Stomach (tissue), 9 donors: Measurements from ENCODE around the gene GMEB2. TPM values are rescaled to one million over a fixed set of nuclear protein-coding genes. Genes with fewer than 3 reads are reported as not detected.

Experiments used
- DNase-seq, 2 donors: peaks; one replicate each; pipeline versions ENCODE4 v3.0.0 to v3.0.0-alpha.2; 2013 to 2019
- H3K27ac ChIP-seq, 5 donors: fragments of 200-600 bp in 4 of 5; sonication (generic) in 4 of 5; one replicate each; pipeline ENCODE4 v1.5.1; 2013 to 2019; ENCODE audit warnings: mild to moderate bottlenecking in 1 of 5, moderate library complexity in 1 of 5
- H3K27me3 ChIP-seq, 3 donors: fragments of 200-600 bp; sonication (generic); one replicate each; pipeline ENCODE4 v1.5.1; 2017 to 2019; ENCODE audit warnings: mixed run types in 1 of 3
- H3K36me3 ChIP-seq, 4 donors: fragments of 200-600 bp; sonication (generic); 1 replicate in 3 of 4; 2 replicates in 1 of 4; pipeline ENCODE4 v1.5.1; 2016 to 2019
- H3K4me1 ChIP-seq, 4 donors: fragments of 200-600 bp; sonication (generic); one replicate each; pipeline ENCODE4 v1.5.1; 2016 to 2019
- H3K4me3 ChIP-seq, 4 donors: fragments of 200-600 bp; sonication (generic) in 3 of 4; one replicate each; pipeline ENCODE4 v1.5.1; 2016 to 2019; ENCODE audit warnings: mild to moderate bottlenecking in 1 of 4
- H3K9me3 ChIP-seq, 4 donors: fragments of 200-600 bp; sonication (generic); one replicate each; pipeline ENCODE4 v1.5.1; 2016 to 2019
- CTCF ChIP-seq, 7 experiments: fragments of 450-650 bp in 4 of 7; fragments of 200-600 bp in 3 of 7; sonication (generic) in 3 of 7; IDR thresholded peaks; one replicate each; pipeline ENCODE4 v1.5.1; 2016 to 2019; ENCODE audit warnings: antibody characterized with exemption in 7 of 7, control low read depth in 2 of 7, mild to moderate bottlenecking in 1 of 7
- EP300 ChIP-seq: sonication (generic); formaldehyde crosslinking; IDR thresholded peaks from one replicate; pipeline ENCODE4 v1.6.1; 2017; ENCODE audit warnings: antibody characterized with exemption
- POLR2A ChIP-seq, 4 donors: fragments of 450-650 bp; IDR thresholded peaks; one replicate each; pipeline ENCODE4 v1.6.1; 2016; ENCODE audit warnings: antibody characterized with exemption in 4 of 4, control low read depth in 2 of 4, mild to moderate bottlenecking in 1 of 4, moderate library complexity in 1 of 4
- POLR2AphosphoS5 ChIP-seq, 3 donors: sonication (generic); formaldehyde crosslinking; IDR thresholded peaks; one replicate each; pipeline ENCODE4 v1.6.1; 2016; ENCODE audit warnings: antibody characterized with exemption in 3 of 3
- WGBS, 5 donors: extraction: QIAGEN DNeasy Blood & Tissue Kit in 3 of 5; methylation state at CpG; one replicate each; pipeline versions ENCODE4 v1.1.5 to v1.1.7; 2013 to 2018; 5-methylcytosine and 5-hydroxymethylcytosine counted together
- intact Hi-C: fragments of 100-400 bp; cut with DNase I; formaldehyde crosslinking; loops from one replicate; pipeline ENCODE4 v1.15.1; 2023; ENCODE audit warnings: low total_unique reads
- polyA plus RNA-seq, 3 donors: library from polyadenylated mRNA; stranded (reverse); fragments of 200-250 nt; gene quantifications; one replicate each; pipeline ENCODE4 v1.2.3, GENCODE V29; 2013
- total RNA-seq, 5 donors: library from RNA; depleted of rRNA; stranded (reverse); fragments of >200 nt; gene quantifications; one replicate each; pipeline versions ENCODE4 v1.1.0 to v1.2.3, GENCODE V29; 2014 to 2016
- donor health status: healthy with polysubstance abuse.
- donor health status: Bipolar disorder and iron deficiency.
- donor health status: healthy.

GMEB2 gene
- total and polyA plus RNA-seq, 8 donors, result 1.8 to 20.4 (median 7.5) TPM

GRCh38 chr20:63627751-63628245 is 897 bp upstream of the GMEB2 start:
- no peaks in the 10 kb centered on the region for H3K27me3 ChIP-seq
- peak overlapping the region; percentile 94 to 99 (median 98) for H3K27ac ChIP-seq
- peaks cover 17 to 45% (median 33%) of the 10 kb centered on the region in 4 donors for H3K4me1 ChIP-seq
- no peaks in the 10 kb centered on the region for H3K36me3 ChIP-seq
- no peak for DNase-seq
- no peak for TF ChIP-seq POLR2AphosphoS5 (IDR thresholded peaks at IDR 0.05)
- no peak for TF ChIP-seq POLR2A (IDR thresholded peaks at IDR 0.05)
- TF ChIP-seq CTCF (IDR thresholded peaks at IDR 0.05), result no peak
- TF ChIP-seq EP300, result no peak
- H3K9me3 ChIP-seq, result no peaks in the 10 kb centered on the region
- H3K4me3 ChIP-seq, result peak overlapping the region; percentile 67 to 93 (median 80)
- intact Hi-C loops, result no loop called here
- WGBS, 5 donors, result 4 to 16% (median 10%) methylated on average over 22 to 28 of the region's 28 CpGs

GRCh38 chr20:63627129-63627750 is 339 bp upstream of the GMEB2 start:
- intact Hi-C loops, result no loop called here
- TF ChIP-seq POLR2AphosphoS5 (IDR thresholded peaks at IDR 0.05) (peak; percentile 40 to 86 (median 85)), CTCF (IDR thresholded peaks at IDR 0.05) (no peak), POLR2A (IDR thresholded peaks at IDR 0.05) (peak in 1 of 4 donors; percentile 50), EP300 (no peak)

GRCh38 chr20:63625771-63626423 is 1.0 kb downstream of the GMEB2 start:
- H3K27ac ChIP-seq, result peak overlapping the region; percentile 94 to 99 (median 98)
- intact Hi-C loops, result no loop called here
- 7 to 24% (median 13%) methylated on average over 8 to 36 of the region's 36 CpGs for WGBS, 5 donors

More at GRCh38 chr20:63627129-63627750, 339 bp upstream of the GMEB2 start:
- H3K9me3 ChIP-seq, result no peaks in the 10 kb centered on the region
- WGBS, 5 donors, result 0 to 2% (median 0%) methylated on average over 37 to 65 of the region's 68 CpGs
- H3K4me1 ChIP-seq, result peaks cover 17 to 45% (median 33%) of the 10 kb centered on the region in 4 donors
- H3K27ac ChIP-seq, result peak overlapping the region; percentile 94 to 99 (median 98)
- peak overlapping the region; percentile 67 to 93 (median 80) for H3K4me3 ChIP-seq
- H3K27me3 ChIP-seq, result no peaks in the 10 kb centered on the region
- no peaks in the 10 kb centered on the region for H3K36me3 ChIP-seq
- DNase-seq, result peak; percentile 96 to 98

More at GRCh38 chr20:63625771-63626423, 1.0 kb downstream of the GMEB2 start:
- Histone ChIP-seq H3K4me3 (peak overlapping the region; percentile 67 to 93 (median 75)), H3K9me3 (no peaks in the 10 kb centered on the region), H3K36me3 (no peaks in the 10 kb centered on the region), H3K27me3 (no peaks in the 10 kb centered on the region), H3K4me1 (peaks cover 17 to 45% (median 33%) of the 10 kb centered on the region in 4 donors)
- peak in 1 of 2 donors; percentile 76 for DNase-seq
- TF ChIP-seq POLR2A (IDR thresholded peaks at IDR 0.05) (no peak), POLR2AphosphoS5 (IDR thresholded peaks at IDR 0.05) (no peak), CTCF (IDR thresholded peaks at IDR 0.05) (no peak), EP300 (no peak)
